VCaP (cell line): Measurements from ENCODE around the gene GLIS1.

Source experiments
- H3K27ac ChIP-seq: fragments of 450-650 bp; 2 replicates; pipeline ENCODE4 v1.5.1; 2017
- CTCF ChIP-seq: fragments of 450-650 bp; conservative IDR thresholded peaks from 2 replicates; pipeline ENCODE4 v1.5.1; 2017; ENCODE audit warnings: mild to moderate bottlenecking, moderate library complexity

GLIS1 gene

GRCh38 chr1:53540604-53541262 is 198.2 kb downstream of the GLIS1 start:
- H3K27ac ChIP-seq, result no peak overlapping the region
- TF ChIP-seq CTCF, result no peak

- no peak for TF ChIP-seq CTCF
- no peak overlapping the region for H3K27ac ChIP-seq
Observed at GRCh38 chr1:53539711-53540603, 199.0 kb downstream of the GLIS1 start.

GRCh38 chr1:53539226-53539625 is 199.7 kb downstream of the GLIS1 start:
- no peak overlapping the region for H3K27ac ChIP-seq
- TF ChIP-seq CTCF, result no peak

- no peak overlapping the region for H3K27ac ChIP-seq
- no peak for TF ChIP-seq CTCF
Observed at GRCh38 chr1:53536606-53537005, 202.4 kb downstream of the GLIS1 start.

GRCh38 chr1:53535846-53536245 is 203.1 kb downstream of the GLIS1 start:
- TF ChIP-seq CTCF, result no peak
- H3K27ac ChIP-seq, result no peak overlapping the region

GRCh38 chr1:53535226-53535625 is 203.7 kb downstream of the GLIS1 start:
- TF ChIP-seq CTCF, result no peak
- H3K27ac ChIP-seq, result no peak overlapping the region

- no peak overlapping the region for H3K27ac ChIP-seq
- TF ChIP-seq CTCF, result no peak
Observed at GRCh38 chr1:53532912-53533311, 206.1 kb downstream of the GLIS1 start.
